ENCODE results near the gene TGFB1.

The TGFB1 gene

DNA sequence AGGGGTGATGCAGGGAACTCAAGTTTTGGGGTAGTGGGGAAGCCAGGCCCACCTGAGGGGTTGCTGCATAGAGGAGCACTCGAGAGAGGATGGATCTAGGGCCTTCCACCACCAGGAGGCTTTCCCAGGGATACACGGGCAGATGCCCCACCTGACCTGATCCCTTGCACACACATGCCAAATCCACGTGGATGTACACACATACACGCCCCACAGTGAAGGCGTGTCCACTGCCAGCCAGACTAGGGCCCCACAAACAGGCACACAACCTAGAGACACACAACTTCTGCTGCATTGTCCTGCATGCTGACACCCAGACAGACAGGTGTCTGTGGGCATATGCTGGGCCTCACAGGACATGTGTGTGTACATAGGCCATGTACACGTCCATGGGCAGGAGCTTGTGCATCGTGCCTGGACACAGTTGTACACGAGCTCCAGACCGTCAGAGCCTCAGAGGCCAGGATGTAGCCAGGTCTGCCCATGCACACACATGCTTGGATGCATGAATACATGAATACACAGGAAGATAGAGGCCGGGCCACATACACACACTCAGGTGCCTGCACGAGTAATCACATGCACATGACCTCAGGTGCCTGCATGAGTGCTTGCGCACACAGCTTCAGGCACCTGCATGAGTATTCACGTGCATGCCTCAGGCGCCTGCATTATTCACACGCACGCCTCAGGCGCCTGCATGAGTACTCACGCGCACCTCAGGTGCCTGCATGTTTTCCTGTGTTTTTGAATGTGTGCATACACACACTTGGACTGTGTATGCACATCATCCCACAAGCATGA lies 34.8 kb downstream of the TGFB1 start:
- H3K27me3 ChIP-seq (ENCODE audit: control insufficient read depth in 1 of 2, insufficient read depth in 2 of 2, low read length in 2 of 2): no peaks in the 10 kb centered on the region
- peaks cover 25% of the 10 kb centered on the region for H3K4me1 ChIP-seq (ENCODE audit: insufficient read depth, low read length)
- H3K27ac ChIP-seq (ENCODE audit: low read depth, low read length): no peak overlapping the region
- H3K9ac ChIP-seq (ENCODE audit: low read length): no peak overlapping the region
- no peaks in the 10 kb centered on the region for H3K9me3 ChIP-seq (ENCODE audit: low read length)
- H3K36me3 ChIP-seq (ENCODE audit: insufficient read depth, low read length): peaks cover 63% of the 10 kb centered on the region
- no peak overlapping the region for H3K4me3 ChIP-seq (ENCODE audit: low read depth in 1 of 2, low read length in 2 of 2)

DNA sequence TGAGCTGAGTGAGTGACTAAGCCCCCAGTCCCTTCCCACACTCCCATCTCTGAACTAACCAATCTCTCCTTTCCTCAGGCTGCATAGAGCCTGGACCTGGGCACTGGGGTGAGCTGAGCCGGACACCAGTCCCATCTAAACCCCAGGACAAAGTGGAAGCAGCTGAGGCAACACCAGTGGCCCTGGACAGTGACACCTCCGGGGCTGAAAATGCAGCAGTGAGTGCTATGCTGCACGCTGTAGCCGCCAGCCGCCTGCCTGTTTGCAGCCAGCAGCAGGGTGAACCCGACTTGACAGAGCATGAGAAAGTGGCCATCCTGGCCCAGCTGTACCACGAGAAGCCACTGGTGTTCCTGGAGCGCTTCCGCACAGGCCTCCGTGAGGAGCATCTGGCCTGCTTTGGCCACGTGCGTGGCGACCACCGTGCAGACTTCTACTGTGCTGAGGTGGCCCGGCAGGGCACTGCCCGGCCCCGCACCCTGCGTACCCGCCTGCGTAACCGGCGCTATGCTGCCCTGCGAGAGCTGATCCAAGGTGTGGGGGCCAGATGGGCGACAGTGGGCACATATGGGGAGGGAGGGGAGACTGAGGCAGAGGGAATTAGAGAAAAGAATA lies 37.3 kb downstream of the TGFB1 start:
- H3K36me3 ChIP-seq (ENCODE audit: insufficient read depth, low read length): peaks cover 68% of the 10 kb centered on the region
- H3K9me3 ChIP-seq (ENCODE audit: low read length): no peaks in the 10 kb centered on the region
- H3K4me1 ChIP-seq (ENCODE audit: insufficient read depth, low read length): peaks cover 5% of the 10 kb centered on the region
- no peak overlapping the region for H3K4me3 ChIP-seq (ENCODE audit: low read depth in 1 of 2, low read length in 2 of 2)
- H3K27ac ChIP-seq (ENCODE audit: low read depth, low read length): no peak overlapping the region
- no peaks in the 10 kb centered on the region for H3K27me3 ChIP-seq (ENCODE audit: control insufficient read depth in 1 of 2, insufficient read depth in 2 of 2, low read length in 2 of 2)
- no peak overlapping the region for H3K9ac ChIP-seq (ENCODE audit: low read length)

DNA sequence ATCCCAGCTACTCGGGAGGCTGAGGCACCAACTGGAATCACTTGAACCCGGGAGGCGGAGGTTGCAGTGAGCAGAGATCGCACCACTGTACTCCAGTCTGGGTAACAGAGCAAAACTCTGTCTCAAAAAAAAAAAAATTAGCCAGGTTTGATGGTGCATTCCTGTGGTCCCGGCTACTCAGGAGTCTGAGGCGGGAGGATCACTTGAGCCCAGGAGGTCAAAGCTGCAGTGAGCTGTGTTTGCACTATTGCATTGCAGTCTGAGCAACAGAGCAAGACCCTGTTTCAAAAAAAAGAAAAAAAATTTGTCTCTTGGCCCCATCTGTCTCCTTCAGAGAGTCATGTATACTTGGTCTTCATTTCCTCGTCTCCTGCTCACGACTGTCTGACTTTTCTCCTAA lies 42.1 kb downstream of the TGFB1 start:
- Histone ChIP-seq H3K27me3 (ENCODE audit: control insufficient read depth in 1 of 2, insufficient read depth in 2 of 2, low read length in 2 of 2) (no peaks in the 10 kb centered on the region), H3K9ac (ENCODE audit: low read length) (no peak overlapping the region), H3K9me3 (ENCODE audit: low read length) (no peaks in the 10 kb centered on the region), H3K27ac (ENCODE audit: low read depth, low read length) (peak overlapping the region; percentile 1), H3K36me3 (ENCODE audit: insufficient read depth, low read length) (peaks cover 40% of the 10 kb centered on the region), H3K4me1 (ENCODE audit: insufficient read depth, low read length) (peaks cover 33% of the 10 kb centered on the region), H3K4me3 (ENCODE audit: low read depth in 1 of 2, low read length in 2 of 2) (no peak overlapping the region)

DNA sequence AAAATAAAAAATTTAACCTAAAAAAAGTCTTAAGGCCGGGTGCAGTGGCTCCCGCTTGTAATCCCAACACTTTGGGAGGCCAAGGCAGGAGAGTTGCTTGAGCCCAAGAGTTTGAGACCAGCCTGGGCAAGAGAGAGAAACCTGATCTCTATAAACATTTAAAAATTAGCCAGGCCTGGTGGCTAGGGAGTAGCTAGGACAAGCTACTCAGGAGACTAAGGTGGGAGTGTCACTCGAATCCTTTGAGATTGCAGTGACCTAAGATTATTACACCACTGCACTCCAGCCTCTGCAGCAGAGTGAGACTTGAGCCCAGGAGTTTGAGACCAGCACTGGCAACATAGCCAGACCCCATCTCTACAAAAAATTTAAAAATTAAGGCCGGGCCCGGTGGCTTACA lies 42.6 kb downstream of the TGFB1 start:
- Histone ChIP-seq H3K9ac (ENCODE audit: low read length) (peak overlapping the region; percentile 79), H3K36me3 (ENCODE audit: insufficient read depth, low read length) (peaks cover 40% of the 10 kb centered on the region), H3K27me3 (ENCODE audit: control insufficient read depth in 1 of 2, insufficient read depth in 2 of 2, low read length in 2 of 2) (no peaks in the 10 kb centered on the region), H3K27ac (ENCODE audit: low read depth, low read length) (peak overlapping the region; percentile 1), H3K4me3 (ENCODE audit: low read depth in 1 of 2, low read length in 2 of 2) (peak overlapping the region in 1 of 2 donors; percentile 97), H3K9me3 (ENCODE audit: low read length) (no peaks in the 10 kb centered on the region), H3K4me1 (ENCODE audit: insufficient read depth, low read length) (peaks cover 33% of the 10 kb centered on the region)

DNA sequence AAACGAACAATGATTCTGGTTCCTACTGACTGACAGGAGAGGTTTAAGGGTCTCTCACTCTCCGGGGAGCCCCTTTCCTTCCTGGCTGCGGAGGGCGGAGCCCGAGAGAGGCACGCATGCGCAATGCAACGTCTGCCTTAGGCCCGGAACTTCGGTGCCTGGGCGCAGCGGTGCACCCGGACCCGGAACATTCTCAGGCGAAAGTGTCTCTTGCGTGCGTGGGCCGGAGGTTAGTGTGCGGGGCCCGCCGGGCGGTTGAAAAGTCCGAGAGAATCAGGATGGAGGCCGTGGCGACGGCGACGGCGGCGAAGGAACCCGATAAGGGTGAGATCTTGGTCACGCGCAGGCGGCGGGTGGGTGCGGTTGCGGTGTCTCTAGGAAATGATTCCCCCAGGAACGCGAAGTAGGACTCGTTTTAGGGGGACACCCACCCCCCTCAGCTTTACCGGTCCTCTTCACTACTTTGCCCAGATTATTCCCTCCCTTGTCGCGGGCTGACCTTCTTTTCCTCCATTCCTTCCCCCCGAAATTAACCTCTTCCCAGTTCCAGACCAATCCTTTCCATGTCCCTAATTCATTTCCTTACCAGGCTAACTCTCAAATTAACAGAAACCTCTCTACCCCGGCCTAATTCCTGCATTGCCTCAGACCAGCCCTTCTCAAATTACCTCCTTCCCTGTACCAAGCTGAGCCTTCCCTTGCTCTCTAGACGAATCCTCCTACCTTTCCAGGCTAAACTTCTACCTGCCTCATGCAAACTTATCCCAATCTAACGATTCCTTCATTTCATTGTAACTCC lies 43.5 kb downstream of the TGFB1 start, which contains the start of gene CCDC97:
TSS of gene CCDC97 (plus strand) at position 140 of the 799 bp plus-strand sequence. CDS start at position 279, 139 bp downstream.
- Histone ChIP-seq H3K36me3 (ENCODE audit: insufficient read depth, low read length) (peaks cover 45% of the 10 kb centered on the region), H3K4me1 (ENCODE audit: insufficient read depth, low read length) (peaks cover 33% of the 10 kb centered on the region)

DNA sequence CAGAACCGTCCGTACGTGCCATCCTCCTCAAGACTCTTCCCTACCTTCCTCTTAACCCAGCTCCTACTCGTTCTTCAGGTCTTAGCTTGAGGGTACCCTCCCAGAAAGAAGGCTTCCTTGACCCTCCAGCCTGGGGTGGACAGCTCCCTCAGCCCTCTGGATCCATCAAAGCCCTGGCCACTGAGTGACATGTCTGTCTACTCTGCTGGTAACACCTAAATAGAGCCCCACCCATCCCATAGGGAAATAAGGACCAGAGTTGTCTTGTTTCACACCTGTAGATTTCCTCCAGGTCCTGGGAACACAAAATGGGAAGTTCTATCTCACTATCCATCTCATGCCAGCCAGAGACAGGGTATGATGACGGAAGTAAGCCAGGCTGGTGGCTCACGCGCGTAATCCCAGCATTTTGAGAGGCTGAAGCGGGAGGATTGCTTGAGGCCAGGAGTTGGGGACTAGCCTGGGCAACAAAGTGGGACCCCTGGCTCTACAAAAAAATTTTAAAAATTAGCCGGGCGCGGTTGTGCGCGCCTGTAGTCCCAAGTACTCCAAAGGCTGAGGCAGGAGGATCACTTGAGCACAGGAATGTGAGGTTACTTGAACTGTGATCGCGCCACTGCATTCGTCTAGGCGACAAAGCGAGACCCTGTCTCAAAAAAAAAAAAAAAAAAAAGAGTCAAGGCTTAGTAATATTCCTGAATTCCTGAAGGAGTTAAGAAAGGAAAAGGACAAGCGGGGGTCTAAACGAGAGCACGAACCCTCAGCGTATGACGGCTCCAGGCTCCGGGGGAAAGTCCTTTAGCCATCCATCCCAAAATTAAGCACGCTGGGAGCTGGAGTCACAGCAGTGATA lies 44.3 kb downstream of the TGFB1 start:
- peak overlapping the region; percentile 96 to 97 for H3K4me3 ChIP-seq (ENCODE audit: low read depth in 1 of 2, low read length in 2 of 2)
- peak overlapping the region; percentile 79 for H3K9ac ChIP-seq (ENCODE audit: low read length)
- H3K27me3 ChIP-seq (ENCODE audit: control insufficient read depth in 1 of 2, insufficient read depth in 2 of 2, low read length in 2 of 2): no peaks in the 10 kb centered on the region
- no peaks in the 10 kb centered on the region for H3K9me3 ChIP-seq (ENCODE audit: low read length)
- H3K36me3 ChIP-seq (ENCODE audit: insufficient read depth, low read length): peaks cover 54% of the 10 kb centered on the region
- H3K27ac ChIP-seq (ENCODE audit: low read depth, low read length): peak overlapping the region; percentile 99
- peaks cover 33% of the 10 kb centered on the region for H3K4me1 ChIP-seq (ENCODE audit: insufficient read depth, low read length)

More for the DNA sequence above, 43.5 kb downstream of the TGFB1 start, which contains the start of gene CCDC97:
- no peaks in the 10 kb centered on the region for H3K27me3 ChIP-seq (ENCODE audit: control insufficient read depth in 1 of 2, insufficient read depth in 2 of 2, low read length in 2 of 2)
- H3K4me3 ChIP-seq (ENCODE audit: low read depth in 1 of 2, low read length in 2 of 2): peak within 1 kb of the TSS; percentile 96 to 97
- peak within 1 kb of the TSS; percentile 99 for H3K27ac ChIP-seq (ENCODE audit: low read depth, low read length)
- H3K9ac ChIP-seq (ENCODE audit: low read length): peak within 1 kb of the TSS; percentile 79
- H3K9me3 ChIP-seq (ENCODE audit: low read length): no peaks in the 10 kb centered on the region

DNA sequence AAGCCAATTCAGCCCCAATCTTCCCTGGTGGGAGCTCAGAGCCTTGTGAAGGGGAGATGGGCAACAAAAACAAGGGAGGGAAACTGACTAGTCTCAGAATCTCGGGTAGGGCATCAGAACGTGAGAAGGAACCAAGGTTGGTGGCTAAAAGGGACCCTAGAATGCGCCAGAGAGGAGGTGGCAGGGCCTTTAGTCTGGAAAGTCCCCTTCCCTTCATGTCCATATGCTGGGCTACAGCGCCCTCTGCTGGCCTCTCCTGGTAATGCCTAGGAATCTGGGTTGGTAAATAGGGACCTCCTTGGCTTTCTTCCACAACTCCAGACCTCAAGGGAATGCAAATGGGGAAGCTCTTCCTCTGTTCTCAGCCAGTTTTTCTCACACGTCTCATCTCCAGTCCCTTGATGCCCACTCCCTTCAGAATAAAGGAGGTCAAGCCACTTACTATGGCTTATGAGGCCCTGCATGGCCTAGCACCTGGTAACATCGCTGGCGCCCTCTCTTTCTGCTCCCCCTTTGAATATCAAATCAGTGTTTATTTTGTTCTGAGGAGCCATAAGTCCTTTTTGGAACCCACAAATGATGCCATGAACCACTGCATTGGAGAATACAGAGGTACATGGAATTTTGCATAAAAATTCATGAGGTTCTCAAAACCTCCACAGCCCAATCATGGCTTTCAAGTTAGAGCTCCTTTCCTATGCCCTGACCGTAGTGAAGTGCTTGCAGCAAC lies 45.1 kb downstream of the TGFB1 start:
- no peaks in the 10 kb centered on the region for H3K9me3 ChIP-seq (ENCODE audit: low read length)
- peak overlapping the region; percentile 99 for H3K27ac ChIP-seq (ENCODE audit: low read depth, low read length)
- no peaks in the 10 kb centered on the region for H3K27me3 ChIP-seq (ENCODE audit: control insufficient read depth in 1 of 2, insufficient read depth in 2 of 2, low read length in 2 of 2)
- peaks cover 33% of the 10 kb centered on the region for H3K4me1 ChIP-seq (ENCODE audit: insufficient read depth, low read length)
- H3K9ac ChIP-seq (ENCODE audit: low read length): peak overlapping the region; percentile 79
- H3K4me3 ChIP-seq (ENCODE audit: low read depth in 1 of 2, low read length in 2 of 2): peak overlapping the region; percentile 3 to 97
- H3K36me3 ChIP-seq (ENCODE audit: insufficient read depth, low read length): peaks cover 61% of the 10 kb centered on the region

DNA sequence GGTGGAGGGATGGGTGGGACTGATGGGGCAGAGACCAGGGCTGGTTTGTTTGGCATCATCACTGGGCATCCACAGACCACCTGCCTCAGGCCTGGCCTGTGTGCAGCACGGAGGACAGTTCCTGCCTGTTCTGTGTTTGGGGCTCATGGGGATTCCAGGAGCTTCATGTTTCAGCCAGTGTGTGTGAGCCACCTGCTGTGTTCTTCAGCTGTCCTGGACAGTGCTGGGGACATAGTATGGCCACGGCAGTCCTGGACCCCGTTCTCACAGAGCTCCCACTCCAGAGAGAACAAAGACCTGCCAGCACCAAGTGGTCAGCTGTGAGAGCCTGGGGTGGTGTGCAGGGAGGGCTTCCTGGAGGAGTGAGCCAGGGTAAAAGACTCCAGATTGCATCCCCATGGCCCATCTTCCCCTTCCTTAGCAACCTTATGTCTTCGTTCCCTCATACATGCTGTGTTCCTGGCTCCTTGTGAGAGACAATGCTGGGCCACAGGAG lies 45.7 kb downstream of the TGFB1 start:
- Histone ChIP-seq H3K4me1 (ENCODE audit: insufficient read depth, low read length) (peaks cover 33% of the 10 kb centered on the region), H3K4me3 (ENCODE audit: low read depth in 1 of 2, low read length in 2 of 2) (peak overlapping the region; percentile 3 to 97), H3K27me3 (ENCODE audit: control insufficient read depth in 1 of 2, insufficient read depth in 2 of 2, low read length in 2 of 2) (no peaks in the 10 kb centered on the region), H3K9ac (ENCODE audit: low read length) (peak overlapping the region; percentile 73), H3K27ac (ENCODE audit: low read depth, low read length) (peak overlapping the region; percentile 72), H3K36me3 (ENCODE audit: insufficient read depth, low read length) (peaks cover 61% of the 10 kb centered on the region), H3K9me3 (ENCODE audit: low read length) (no peaks in the 10 kb centered on the region)

DNA sequence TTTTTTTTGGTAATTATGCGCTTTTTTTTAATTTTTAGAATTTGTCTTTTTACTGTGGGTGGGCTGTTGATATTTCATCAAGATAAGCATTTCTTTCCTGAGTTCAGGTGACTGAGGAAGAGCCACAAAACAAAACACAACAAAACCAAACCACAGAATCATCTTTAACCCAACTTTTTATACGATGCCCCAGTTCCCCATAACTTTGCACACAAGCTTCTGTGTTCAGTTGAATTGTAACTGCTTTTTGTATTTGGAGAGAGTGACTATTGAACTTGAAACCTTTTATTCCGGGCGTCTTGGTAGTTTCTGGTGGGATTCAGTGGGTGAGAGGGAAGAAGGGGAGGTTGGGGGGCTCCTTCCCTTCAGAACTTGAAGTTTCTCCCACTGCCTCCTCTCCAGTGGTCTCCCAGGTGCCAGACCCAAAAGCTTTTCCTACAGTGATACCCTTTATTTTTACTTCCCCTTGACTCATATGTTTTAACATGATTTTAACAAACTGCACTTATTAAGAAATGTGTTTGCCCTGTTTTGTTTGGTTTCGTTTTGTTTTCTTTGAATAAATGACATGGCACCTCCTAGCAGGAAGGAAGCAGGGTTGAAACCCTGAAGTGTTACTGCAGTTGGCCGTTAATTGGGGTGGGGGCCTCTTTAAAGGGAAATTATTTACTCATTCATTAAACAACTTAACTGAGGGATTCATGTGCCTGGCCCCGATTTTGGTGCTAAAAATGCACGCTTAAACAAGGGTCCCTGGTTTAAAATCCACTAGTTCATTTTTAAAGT lies 46.4 kb downstream of the TGFB1 start:
- Histone ChIP-seq H3K9ac (ENCODE audit: low read length) (peak overlapping the region; percentile 73), H3K27me3 (ENCODE audit: control insufficient read depth in 1 of 2, insufficient read depth in 2 of 2, low read length in 2 of 2) (no peaks in the 10 kb centered on the region), H3K27ac (ENCODE audit: low read depth, low read length) (no peak overlapping the region), H3K9me3 (ENCODE audit: low read length) (no peaks in the 10 kb centered on the region), H3K36me3 (ENCODE audit: insufficient read depth, low read length) (peaks cover 61% of the 10 kb centered on the region), H3K4me1 (ENCODE audit: insufficient read depth, low read length) (peaks cover 33% of the 10 kb centered on the region), H3K4me3 (ENCODE audit: low read depth in 1 of 2, low read length in 2 of 2) (no peak overlapping the region)
